H1 (cell line): ENCODE data around the gene STT3B. TPM values are rescaled to one million over a fixed set of nuclear protein-coding genes. Genes with fewer than 3 reads are reported as not detected.

Source experiments
- CTCF ChIA-PET: fragments of 300-600 bp; sonication (Branson Sonifier 250); formaldehyde crosslinking; loops from one replicate; lab custom pipeline; 2021; ENCODE audit not compliant: partially characterized antibody; lab: Charles Lee
- POLR2A ChIA-PET: fragments of 300-600 bp; sonication (Branson Sonifier 250); formaldehyde crosslinking; loops from one replicate; lab custom pipeline; 2021; ENCODE audit warnings: inconsistent platforms; ENCODE audit not compliant: partially characterized antibody; lab: Charles Lee
- DNase-seq, 2 experiments: peaks; one replicate each; pipeline versions ENCODE4 v3.0.0 to v3.0.0-alpha.2; 2010 to 2022; ENCODE audit warnings: low spot score in 2 of 2, low read depth in 1 of 2, mixed read lengths in 1 of 2
- FAIRE-seq: peaks from 2 replicates; lab custom pipeline; 2011; peaks lifted over from hg19 to GRCh38; lab: Jason Lieb, UNC
- H2AFZ ChIP-seq: 2 replicates; pipeline ENCODE4 v1.8.1; 2012; ENCODE audit warnings: low read length, inconsistent platforms
- H2AK5ac ChIP-seq: 2 replicates; pipeline ENCODE4 v1.6.1; 2013; ENCODE audit warnings: low read depth, low read length
- H2BK120ac ChIP-seq: replicated peaks from 2 replicates; pipeline ENCODE3; 2013; ENCODE audit warnings: low read depth, low read length, inconsistent platforms
- H2BK12ac ChIP-seq: 2 replicates; pipeline ENCODE4 v1.6.1; 2013; ENCODE audit warnings: low read depth, low read length
- H2BK15ac ChIP-seq: 2 replicates; pipeline ENCODE4 v1.6.1; 2013; ENCODE audit warnings: low read length
- H2BK20ac ChIP-seq: 2 replicates; pipeline ENCODE4 v1.6.1; 2013; ENCODE audit warnings: low read length
- H2BK5ac ChIP-seq: 2 replicates; pipeline ENCODE4 v1.6.1; 2013; ENCODE audit warnings: low read depth, low read length
- H3K14ac ChIP-seq: 2 replicates; pipeline ENCODE4 v1.6.1; 2013; ENCODE audit warnings: inconsistent platforms; ENCODE audit not compliant: insufficient read length
- H3K18ac ChIP-seq: 2 replicates; pipeline ENCODE4 v1.6.1; 2013; ENCODE audit warnings: low read length; ENCODE audit errors: extremely low read depth
- H3K23ac ChIP-seq: 2 replicates; pipeline ENCODE4 v1.6.1; 2013; ENCODE audit warnings: inconsistent platforms; ENCODE audit not compliant: insufficient read length
- H3K23me2 ChIP-seq: 2 replicates; pipeline ENCODE4 v1.6.1; 2013; ENCODE audit warnings: low read depth, low read length
- H3K27ac ChIP-seq: 2 replicates; pipeline ENCODE4 v1.6.1; 2011; ENCODE audit warnings: low read depth, low read length, inconsistent platforms
- H3K27me3 ChIP-seq, 4 experiments: replicated peaks in 1 of 4; 1 replicate in 1 of 4; 2 replicates in 3 of 4; pipeline versions ENCODE4 v1.6.1 to v1.8.1; 2011 to 2013; ENCODE audit warnings: low read length in 3 of 4, mild to moderate bottlenecking in 3 of 4, inconsistent platforms in 2 of 4, mixed read lengths in 2 of 4, moderate library complexity in 1 of 4; ENCODE audit not compliant: control insufficient read depth in 3 of 4, insufficient read depth in 3 of 4; ENCODE audit errors: extremely low read depth in 1 of 4
- H3K36me3 ChIP-seq, 4 experiments: 2 replicates each; pipeline versions ENCODE4 v1.6.1 to v1.8.1; 2011 to 2013; ENCODE audit warnings: mild to moderate bottlenecking in 4 of 4, low read length in 3 of 4, moderate library complexity in 2 of 4, control low read depth in 1 of 4, inconsistent platforms in 1 of 4; ENCODE audit not compliant: insufficient read depth in 4 of 4, control insufficient read depth in 2 of 4
- H3K4ac ChIP-seq: replicated peaks from 2 replicates; pipeline ENCODE3; 2013; ENCODE audit warnings: low read length, low read depth, mixed read lengths, inconsistent platforms; ENCODE audit not compliant: insufficient read length
- H3K4me1 ChIP-seq, 4 experiments: replicated peaks in 1 of 4; 1 replicate in 1 of 4; 2 replicates in 3 of 4; pipeline versions ENCODE4 v1.6.1 to v1.8.1; 2011 to 2013; ENCODE audit warnings: low read length in 3 of 4, inconsistent platforms in 2 of 4, mixed read lengths in 1 of 4; ENCODE audit not compliant: insufficient read depth in 4 of 4, control insufficient read depth in 3 of 4
- H3K4me2 ChIP-seq, 2 experiments: 2 replicates each; pipeline versions ENCODE4 v1.6.1 to v1.8.1; 2011 to 2013; ENCODE audit warnings: low read depth in 2 of 2, low read length in 2 of 2, control low read depth in 1 of 2, inconsistent platforms in 1 of 2, mild to moderate bottlenecking in 1 of 2; ENCODE audit not compliant: insufficient read depth in 1 of 2
- H3K4me3 ChIP-seq, 4 experiments: fragments of 200-600, 300-600 bp in 1 of 4; sonication (generic), shearing (Covaris generic), sonication (Bioruptor Twin) in 1 of 4; 2 replicates each; pipeline versions ENCODE4 v1.5.1 to v1.8.1; 2011 to 2016; ENCODE audit warnings: low read length in 4 of 4, low read depth in 3 of 4, control low read depth in 2 of 4, inconsistent platforms in 2 of 4, mild to moderate bottlenecking in 2 of 4, mixed read lengths in 1 of 4, moderate library complexity in 1 of 4; ENCODE audit not compliant: insufficient read depth in 2 of 4; ENCODE audit errors: extremely low read depth in 1 of 4
- H3K56ac ChIP-seq: replicated peaks from 2 replicates; pipeline ENCODE3; 2013; ENCODE audit warnings: low read depth, mild to moderate bottlenecking, mixed read lengths, low read length, inconsistent platforms; ENCODE audit not compliant: insufficient read length
- H3K79me1 ChIP-seq: 2 replicates; pipeline ENCODE4 v1.6.1; 2013; ENCODE audit warnings: low read depth, low read length, control low read depth
- H3K79me2 ChIP-seq, 2 experiments: 2 replicates each; pipeline versions ENCODE4 v1.6.1 to v1.8.1; 2012 to 2013; ENCODE audit warnings: low read length in 2 of 2, mild to moderate bottlenecking in 2 of 2, inconsistent platforms in 1 of 2; ENCODE audit not compliant: insufficient read depth in 2 of 2, control insufficient read depth in 1 of 2
- H3K9ac ChIP-seq, 4 experiments: replicated peaks in 1 of 4; 1 replicate in 1 of 4; 2 replicates in 3 of 4; pipeline versions ENCODE4 v1.6.1 to v1.8.1; 2011 to 2013; ENCODE audit warnings: low read depth in 3 of 4, low read length in 3 of 4, control low read depth in 2 of 4, mild to moderate bottlenecking in 2 of 4, moderate library complexity in 2 of 4, inconsistent platforms in 1 of 4; ENCODE audit errors: extremely low read depth in 1 of 4
- H3K9me3 ChIP-seq, 2 experiments: 2 replicates each; pipeline versions ENCODE4 v1.6.1 to v1.8.1; 2012 to 2013; ENCODE audit warnings: mild to moderate bottlenecking in 2 of 2, moderate library complexity in 2 of 2, control low read depth in 1 of 2, inconsistent platforms in 1 of 2, low read depth in 1 of 2, low read length in 1 of 2, mixed read lengths in 1 of 2; ENCODE audit not compliant: insufficient read depth in 2 of 2
- H4K20me1 ChIP-seq, 2 experiments: replicated peaks in 1 of 2; 2 replicates each; pipeline versions ENCODE3 to v1.8.1; 2011 to 2013; ENCODE audit warnings: inconsistent platforms in 2 of 2, low read length in 2 of 2, mild to moderate bottlenecking in 1 of 2; ENCODE audit not compliant: insufficient read depth in 2 of 2, control insufficient read depth in 1 of 2
- H4K5ac ChIP-seq: 2 replicates; pipeline ENCODE4 v1.6.1; 2013; ENCODE audit warnings: low read length, low read depth, mixed read lengths, inconsistent platforms; ENCODE audit not compliant: insufficient read length
- H4K8ac ChIP-seq: 2 replicates; pipeline ENCODE4 v1.8.0; 2013; ENCODE audit warnings: mild to moderate bottlenecking, moderate library complexity, low read length, inconsistent platforms; ENCODE audit not compliant: insufficient read depth; ENCODE audit errors: extremely low read depth
- H4K91ac ChIP-seq: replicated peaks from 2 replicates; pipeline ENCODE3; 2013; ENCODE audit warnings: low read length, mixed read lengths, inconsistent platforms; ENCODE audit not compliant: insufficient read length
- EZH2 ChIP-seq: fragments of 200-600 bp; sonication (generic); IDR thresholded peaks from 2 replicates; pipeline ENCODE4 v1.7.1; 2012; ENCODE audit warnings: low read depth, mild to moderate bottlenecking, moderate library complexity, low read length, inconsistent platforms; ENCODE audit not compliant: severe bottlenecking
- MAFK ChIP-seq: IDR thresholded peaks from 2 replicates; pipeline ENCODE4 v1.6.1; 2012; ENCODE audit warnings: low read depth, mild to moderate bottlenecking, improper control_type of control experiment, low read length
- NRF1 ChIP-seq: IDR thresholded peaks from 2 replicates; pipeline ENCODE4 v1.6.1; 2011; ENCODE audit warnings: mild to moderate bottlenecking, low read depth, low read length, improper control_type of control experiment
- PHF8 ChIP-seq: fragments of 200-600 bp; sonication (generic); conservative IDR thresholded peaks from 2 replicates; pipeline ENCODE4 v1.7.1; 2012; ENCODE audit warnings: low read depth, mild to moderate bottlenecking, inconsistent platforms, low read length, moderate library complexity
- SP1 ChIP-seq: IDR thresholded peaks from 2 replicates; pipeline ENCODE4 v1.6.1; 2011; ENCODE audit warnings: low read depth, low read length
- WGBS, 2 experiments: shearing (Covaris generic) in 1 of 2; methylation state at CpG; one replicate each; pipeline versions ENCODE4 v1.1.6 to v1.1.7; 2013 to 2015; ENCODE audit warnings: low lambda C conversion rate in 2 of 2, mixed read lengths in 2 of 2, inconsistent platforms in 1 of 2, low coverage in 1 of 2, missing lambda C conversion rate in 1 of 2; ENCODE audit not compliant: insufficient replicate concordance in 2 of 2, insufficient coverage in 1 of 2, insufficient read length in 1 of 2; ENCODE audit errors: extremely low coverage in 1 of 2, missing lambda C conversion rate in 1 of 2; 5-methylcytosine and 5-hydroxymethylcytosine counted together
- polyA plus RNA-seq, 7 experiments: library from polyadenylated mRNA; depleted of rRNA in 3 of 7; stranded (reverse) in 5 of 7; unstranded in 2 of 7; fragments of >200 nt in 5 of 7; fragments of 200-250 nt in 2 of 7; gene quantifications; 1 replicate in 5 of 7; 2 replicates in 1 of 7; 4 replicates in 1 of 7; pipeline versions ENCODE4 v1.2.1 to v1.2.3, GENCODE V29; 2011 to 2013; ENCODE audit warnings: missing spikeins in 2 of 7, mixed read lengths in 2 of 7
- total RNA-seq: library from RNA; stranded (reverse); fragmentation: NEBNext Ultra II Directional; extraction: Animal tissue kit (Norgen Biotek cat#: 25700); gene quantifications from 2 replicates; pipeline ENCODE4 v1.2.1, GENCODE V29; 2021

Gene STT3B
- total and polyA plus RNA-seq, 2 of the 8 experiments (the other 6 are each of a cell fraction or from before 2014, with no cell fraction given), result 43.5 to 134 TPM

- Histone ChIP-seq H3K4me2 (no peak overlapping the region), H4K8ac (no peak overlapping the region), H2AFZ (no peak overlapping the region), H2BK15ac (no peak overlapping the region), H4K5ac (no peak overlapping the region), H3K36me3 (no peaks in the 10 kb centered on the region), H3K79me1 (no peaks in the 10 kb centered on the region), H3K18ac (no peak overlapping the region), H4K91ac (no peak overlapping the region), H3K27ac (no peak overlapping the region), H2BK12ac (no peak overlapping the region), H3K9me3 (no peaks in the 10 kb centered on the region), H3K4me1 (peaks cover 0 to 2% (median 0%) of the 10 kb centered on the region in 4 experiments; a peak in 2 of 7 replicates), H3K56ac (no peak overlapping the region), H2BK20ac (no peak overlapping the region), H3K14ac (no peak overlapping the region), H2BK5ac (no peak overlapping the region), H2BK120ac (no peak overlapping the region), H3K4me3 (no peak overlapping the region), H2AK5ac (no peak overlapping the region), H3K79me2 (peaks cover 0 to 96% of the 10 kb centered on the region in 2 experiments; a peak in 3 of 4 replicates), H3K27me3 (no peaks in the 10 kb centered on the region), H3K9ac (no peak overlapping the region), H3K23me2 (no peaks in the 10 kb centered on the region), H3K4ac (no peak overlapping the region), H3K23ac (no peak overlapping the region), H4K20me1 (peaks cover 16 to 18% of the 10 kb centered on the region in 2 experiments)
- ChIA-PET CTCF (interaction anchor here (0.6 to 1.2 kb wide), 3 partner anchors 18 to 963 kb away, joined by 3 to 4 read pairs (median 4); no protein-coding TSS in a partner anchor), POLR2A (interaction anchor here (1.1 to 1.3 kb wide), 2 partner anchors 17 to 37 kb away, joined by 4 to 5 read pairs; no protein-coding TSS in a partner anchor)
- DNase-seq, result no peak
- WGBS, 2 experiments, result 90% methylated on average over 1 of the region's 1 CpG; no CpG with 5 or more reads in 1 of the 2 experiments
- FAIRE-seq, result no peak
- TF ChIP-seq NRF1 (no peak), EZH2 (no peak), MAFK (no peak), SP1 (no peak), PHF8 (no peak)
Observed at GRCh38 chr3:31568649-31569048, 35.9 kb downstream of the STT3B start.
